ENCODE data around the gene FMO4. TPM values are rescaled to one million over a fixed set of nuclear protein-coding genes. Genes with fewer than 3 reads are reported as not detected.
A peak's percentile ranks its signal among the peaks of the same experiment; 100 is the strongest.
"Not testable (repeated sequence)": the region's sequence is repeated elsewhere in the genome, so short reads cannot be mapped to it uniquely, and the experiment has no call there.

FMO4 gene
- total and polyA plus RNA-seq, 9 of the 15 experiments (the other 6 are each of a cell fraction or from before 2014, with no cell fraction given) = 0.25 to 1.1 (median 0.54) TPM; not detected in 2

DNA sequence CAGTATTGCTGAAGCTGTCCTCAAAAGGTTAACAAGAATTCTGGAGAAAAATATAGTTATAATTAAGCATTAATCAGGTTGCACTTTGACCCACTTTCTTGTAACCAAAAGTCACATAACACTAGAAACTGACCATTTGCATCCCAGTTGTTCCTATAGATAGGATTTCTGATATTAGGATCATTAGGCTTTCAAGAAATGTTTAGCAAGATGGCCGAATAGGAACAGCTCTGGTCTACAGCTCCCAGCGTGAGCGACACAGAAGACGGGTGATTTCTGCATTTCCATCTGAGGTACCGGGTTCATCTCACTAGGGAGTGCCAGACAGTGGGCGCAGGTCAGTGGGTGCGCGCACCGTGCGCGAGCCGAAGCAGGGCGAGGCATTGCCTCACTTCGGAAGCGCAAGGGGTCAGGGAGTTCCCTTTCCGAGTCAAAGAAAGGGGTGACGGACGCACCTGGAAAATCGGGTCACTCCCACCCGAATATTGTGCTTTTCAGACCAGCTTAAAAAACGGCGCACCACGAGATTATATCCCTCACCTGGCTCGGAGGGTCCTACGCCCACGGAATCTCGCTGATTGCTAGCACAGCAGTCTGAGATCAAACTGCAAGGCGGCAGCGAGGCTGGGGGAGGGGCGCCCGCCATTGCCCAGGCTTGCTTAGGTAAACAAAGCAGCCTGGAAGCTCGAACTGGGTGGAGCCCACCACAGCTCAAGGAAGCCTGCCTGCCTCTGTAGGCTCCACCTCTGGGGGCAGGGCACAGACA, 59.6 kb downstream of the FMO4 start (continued):
- TF ChIP-seq, protein P1, sequence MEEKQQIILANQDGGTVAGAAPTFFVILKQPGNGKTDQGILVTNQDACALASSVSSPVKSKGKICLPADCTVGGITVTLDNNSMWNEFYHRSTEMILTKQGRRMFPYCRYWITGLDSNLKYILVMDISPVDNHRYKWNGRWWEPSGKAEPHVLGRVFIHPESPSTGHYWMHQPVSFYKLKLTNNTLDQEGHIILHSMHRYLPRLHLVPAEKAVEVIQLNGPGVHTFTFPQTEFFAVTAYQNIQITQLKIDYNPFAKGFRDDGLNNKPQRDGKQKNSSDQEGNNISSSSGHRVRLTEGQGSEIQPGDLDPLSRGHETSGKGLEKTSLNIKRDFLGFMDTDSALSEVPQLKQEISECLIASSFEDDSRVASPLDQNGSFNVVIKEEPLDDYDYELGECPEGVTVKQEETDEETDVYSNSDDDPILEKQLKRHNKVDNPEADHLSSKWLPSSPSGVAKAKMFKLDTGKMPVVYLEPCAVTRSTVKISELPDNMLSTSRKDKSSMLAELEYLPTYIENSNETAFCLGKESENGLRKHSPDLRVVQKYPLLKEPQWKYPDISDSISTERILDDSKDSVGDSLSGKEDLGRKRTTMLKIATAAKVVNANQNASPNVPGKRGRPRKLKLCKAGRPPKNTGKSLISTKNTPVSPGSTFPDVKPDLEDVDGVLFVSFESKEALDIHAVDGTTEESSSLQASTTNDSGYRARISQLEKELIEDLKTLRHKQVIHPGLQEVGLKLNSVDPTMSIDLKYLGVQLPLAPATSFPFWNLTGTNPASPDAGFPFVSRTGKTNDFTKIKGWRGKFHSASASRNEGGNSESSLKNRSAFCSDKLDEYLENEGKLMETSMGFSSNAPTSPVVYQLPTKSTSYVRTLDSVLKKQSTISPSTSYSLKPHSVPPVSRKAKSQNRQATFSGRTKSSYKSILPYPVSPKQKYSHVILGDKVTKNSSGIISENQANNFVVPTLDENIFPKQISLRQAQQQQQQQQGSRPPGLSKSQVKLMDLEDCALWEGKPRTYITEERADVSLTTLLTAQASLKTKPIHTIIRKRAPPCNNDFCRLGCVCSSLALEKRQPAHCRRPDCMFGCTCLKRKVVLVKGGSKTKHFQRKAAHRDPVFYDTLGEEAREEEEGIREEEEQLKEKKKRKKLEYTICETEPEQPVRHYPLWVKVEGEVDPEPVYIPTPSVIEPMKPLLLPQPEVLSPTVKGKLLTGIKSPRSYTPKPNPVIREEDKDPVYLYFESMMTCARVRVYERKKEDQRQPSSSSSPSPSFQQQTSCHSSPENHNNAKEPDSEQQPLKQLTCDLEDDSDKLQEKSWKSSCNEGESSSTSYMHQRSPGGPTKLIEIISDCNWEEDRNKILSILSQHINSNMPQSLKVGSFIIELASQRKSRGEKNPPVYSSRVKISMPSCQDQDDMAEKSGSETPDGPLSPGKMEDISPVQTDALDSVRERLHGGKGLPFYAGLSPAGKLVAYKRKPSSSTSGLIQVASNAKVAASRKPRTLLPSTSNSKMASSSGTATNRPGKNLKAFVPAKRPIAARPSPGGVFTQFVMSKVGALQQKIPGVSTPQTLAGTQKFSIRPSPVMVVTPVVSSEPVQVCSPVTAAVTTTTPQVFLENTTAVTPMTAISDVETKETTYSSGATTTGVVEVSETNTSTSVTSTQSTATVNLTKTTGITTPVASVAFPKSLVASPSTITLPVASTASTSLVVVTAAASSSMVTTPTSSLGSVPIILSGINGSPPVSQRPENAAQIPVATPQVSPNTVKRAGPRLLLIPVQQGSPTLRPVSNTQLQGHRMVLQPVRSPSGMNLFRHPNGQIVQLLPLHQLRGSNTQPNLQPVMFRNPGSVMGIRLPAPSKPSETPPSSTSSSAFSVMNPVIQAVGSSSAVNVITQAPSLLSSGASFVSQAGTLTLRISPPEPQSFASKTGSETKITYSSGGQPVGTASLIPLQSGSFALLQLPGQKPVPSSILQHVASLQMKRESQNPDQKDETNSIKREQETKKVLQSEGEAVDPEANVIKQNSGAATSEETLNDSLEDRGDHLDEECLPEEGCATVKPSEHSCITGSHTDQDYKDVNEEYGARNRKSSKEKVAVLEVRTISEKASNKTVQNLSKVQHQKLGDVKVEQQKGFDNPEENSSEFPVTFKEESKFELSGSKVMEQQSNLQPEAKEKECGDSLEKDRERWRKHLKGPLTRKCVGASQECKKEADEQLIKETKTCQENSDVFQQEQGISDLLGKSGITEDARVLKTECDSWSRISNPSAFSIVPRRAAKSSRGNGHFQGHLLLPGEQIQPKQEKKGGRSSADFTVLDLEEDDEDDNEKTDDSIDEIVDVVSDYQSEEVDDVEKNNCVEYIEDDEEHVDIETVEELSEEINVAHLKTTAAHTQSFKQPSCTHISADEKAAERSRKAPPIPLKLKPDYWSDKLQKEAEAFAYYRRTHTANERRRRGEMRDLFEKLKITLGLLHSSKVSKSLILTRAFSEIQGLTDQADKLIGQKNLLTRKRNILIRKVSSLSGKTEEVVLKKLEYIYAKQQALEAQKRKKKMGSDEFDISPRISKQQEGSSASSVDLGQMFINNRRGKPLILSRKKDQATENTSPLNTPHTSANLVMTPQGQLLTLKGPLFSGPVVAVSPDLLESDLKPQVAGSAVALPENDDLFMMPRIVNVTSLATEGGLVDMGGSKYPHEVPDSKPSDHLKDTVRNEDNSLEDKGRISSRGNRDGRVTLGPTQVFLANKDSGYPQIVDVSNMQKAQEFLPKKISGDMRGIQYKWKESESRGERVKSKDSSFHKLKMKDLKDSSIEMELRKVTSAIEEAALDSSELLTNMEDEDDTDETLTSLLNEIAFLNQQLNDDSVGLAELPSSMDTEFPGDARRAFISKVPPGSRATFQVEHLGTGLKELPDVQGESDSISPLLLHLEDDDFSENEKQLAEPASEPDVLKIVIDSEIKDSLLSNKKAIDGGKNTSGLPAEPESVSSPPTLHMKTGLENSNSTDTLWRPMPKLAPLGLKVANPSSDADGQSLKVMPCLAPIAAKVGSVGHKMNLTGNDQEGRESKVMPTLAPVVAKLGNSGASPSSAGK (IDR thresholded peaks at IDR 0.05) = 0 out of 2 replicates have a peak, but pooled peaks have one; percentile 32
- TF ChIP-seq, protein P2, sequence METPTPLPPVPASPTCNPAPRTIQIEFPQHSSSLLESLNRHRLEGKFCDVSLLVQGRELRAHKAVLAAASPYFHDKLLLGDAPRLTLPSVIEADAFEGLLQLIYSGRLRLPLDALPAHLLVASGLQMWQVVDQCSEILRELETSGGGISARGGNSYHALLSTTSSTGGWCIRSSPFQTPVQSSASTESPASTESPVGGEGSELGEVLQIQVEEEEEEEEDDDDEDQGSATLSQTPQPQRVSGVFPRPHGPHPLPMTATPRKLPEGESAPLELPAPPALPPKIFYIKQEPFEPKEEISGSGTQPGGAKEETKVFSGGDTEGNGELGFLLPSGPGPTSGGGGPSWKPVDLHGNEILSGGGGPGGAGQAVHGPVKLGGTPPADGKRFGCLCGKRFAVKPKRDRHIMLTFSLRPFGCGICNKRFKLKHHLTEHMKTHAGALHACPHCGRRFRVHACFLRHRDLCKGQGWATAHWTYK (CRISPR knock-in tag; IDR thresholded peaks at IDR 0.05) = 0 out of 2 replicates have a peak, but pooled peaks have one; percentile 13
- TF ChIP-seq NR2C1 (IDR thresholded peaks at IDR 0.05) = peak; percentile 66
- TF ChIP-seq NR2C1 (tag; IDR thresholded peaks at IDR 0.05) = 0 out of 2 replicates have a peak, but pooled peaks have one; percentile 28
- not testable (repeated sequence) for TF ChIP-seq NR2C2 (CRISPR knock-in tag; IDR thresholded peaks at IDR 0.05)
- peak; percentile 54; the same call in 1 of the 2 replicates for TF ChIP-seq NR2C2 (tag; IDR thresholded peaks at IDR 0.05)
- peak; percentile 29; the same call in 1 of the 2 replicates for TF ChIP-seq NCOR1 (IDR thresholded peaks at IDR 0.05)
- peak; percentile 82 to 84; a peak in 3 of 4 replicates for TF ChIP-seq FOXK2 (conservative IDR thresholded peaks at IDR 0.05 in 1 of 2, IDR thresholded peaks at IDR 0.05 in 1 of 2; ENCODE audit: low read depth in 2 of 2)
- TF ChIP-seq TAF9B (IDR thresholded peaks at IDR 0.05; ENCODE audit: partially characterized antibody) = peak; percentile 56
- peak; percentile 68; the same call in 1 of the 2 replicates for TF ChIP-seq POLR2A (conservative IDR thresholded peaks at IDR 0.05)
